Erythroblast (primary cell): ENCODE data around the gene LDLRAD4.

Experiments used
- DNase-seq, 2 experiments: peaks; one replicate each; lab custom pipeline; 2025; lab: John Stamatoyannopoulos, UW
- GATA1 ChIP-seq: IDR thresholded peaks from 2 replicates; pipeline ENCODE4 v1.6.1; 2011; ENCODE audit warnings: low read depth, mild to moderate bottlenecking, control low read depth, low read length, moderate library complexity
- POLR2A ChIP-seq: IDR thresholded peaks from 2 replicates; pipeline ENCODE4 v1.6.1; 2011; ENCODE audit warnings: mild to moderate bottlenecking, low read length

Gene LDLRAD4

DNA sequence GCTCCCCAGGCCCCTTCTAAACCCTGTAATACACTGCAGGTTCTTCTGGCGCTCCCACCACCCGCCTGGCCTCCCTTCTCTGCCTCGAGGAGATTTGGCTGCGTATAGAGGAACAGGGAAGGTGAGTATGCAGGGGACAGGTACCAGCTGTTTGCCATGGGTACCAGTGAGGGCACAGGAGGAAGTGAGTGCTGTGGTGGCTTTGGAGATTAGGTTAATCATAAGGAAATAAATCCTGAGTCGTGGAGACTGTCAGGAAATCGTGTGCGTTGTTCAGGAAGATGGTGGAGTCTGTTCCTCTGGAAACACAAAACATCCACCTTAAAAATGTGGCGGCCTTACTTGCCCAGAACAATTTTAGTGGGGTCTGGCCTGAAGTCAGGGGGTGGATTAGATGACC lies 277.4 kb downstream of the LDLRAD4 start:
- DNase-seq = no peak
- TF ChIP-seq POLR2A (no peak), GATA1 (no peak)

DNA sequence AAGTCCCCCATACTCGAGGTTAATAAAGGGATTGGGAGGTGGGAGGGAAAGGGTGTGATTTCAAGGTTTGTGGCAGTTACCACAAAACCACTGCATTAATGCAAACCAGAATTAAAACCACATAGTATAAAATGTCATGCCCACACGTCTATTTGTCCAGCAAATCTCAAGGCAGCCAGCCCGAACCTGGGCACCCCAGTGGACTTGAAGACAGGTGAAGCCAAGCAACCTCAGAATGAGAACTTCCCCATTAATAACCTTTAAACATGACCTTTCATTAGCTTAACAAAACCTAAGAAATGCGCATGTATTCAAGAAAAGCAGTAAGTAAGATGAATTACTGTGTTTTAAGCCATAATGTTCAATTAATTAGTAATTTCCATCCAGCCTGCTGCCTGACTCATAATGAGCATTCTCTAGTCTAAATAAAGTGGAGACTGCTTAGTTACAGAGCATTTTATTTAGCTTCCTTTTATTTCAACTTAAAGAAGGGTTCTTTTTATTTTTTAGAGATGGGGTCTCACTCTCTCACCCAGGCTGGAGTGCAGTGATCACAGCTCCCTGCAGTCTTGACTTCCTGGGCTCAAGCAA lies 278.2 kb downstream of the LDLRAD4 start:
- TF ChIP-seq POLR2A (no peak), GATA1 (no peak)
- no peak for DNase-seq

DNA sequence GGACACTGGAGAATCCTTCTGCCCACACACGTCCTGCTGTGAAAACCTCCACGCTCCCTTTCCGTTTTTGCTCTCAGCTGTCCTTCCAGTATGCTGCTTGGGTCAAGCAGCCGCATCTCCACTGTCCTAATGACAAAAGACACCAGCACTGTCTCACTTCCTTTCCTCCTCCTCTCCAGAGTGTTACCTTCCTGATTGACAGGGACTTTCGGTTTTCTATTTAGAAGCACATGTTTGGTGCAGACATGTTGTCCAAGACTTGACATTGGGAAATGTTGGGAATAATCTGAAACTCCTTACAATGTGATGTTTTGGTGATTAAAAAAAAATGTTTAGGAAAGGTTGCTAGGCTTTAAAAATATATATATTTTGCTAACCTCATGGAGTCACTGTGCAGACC lies 281.2 kb downstream of the LDLRAD4 start:
- TF ChIP-seq POLR2A (no peak), GATA1 (no peak)
- DNase-seq = no peak

DNA sequence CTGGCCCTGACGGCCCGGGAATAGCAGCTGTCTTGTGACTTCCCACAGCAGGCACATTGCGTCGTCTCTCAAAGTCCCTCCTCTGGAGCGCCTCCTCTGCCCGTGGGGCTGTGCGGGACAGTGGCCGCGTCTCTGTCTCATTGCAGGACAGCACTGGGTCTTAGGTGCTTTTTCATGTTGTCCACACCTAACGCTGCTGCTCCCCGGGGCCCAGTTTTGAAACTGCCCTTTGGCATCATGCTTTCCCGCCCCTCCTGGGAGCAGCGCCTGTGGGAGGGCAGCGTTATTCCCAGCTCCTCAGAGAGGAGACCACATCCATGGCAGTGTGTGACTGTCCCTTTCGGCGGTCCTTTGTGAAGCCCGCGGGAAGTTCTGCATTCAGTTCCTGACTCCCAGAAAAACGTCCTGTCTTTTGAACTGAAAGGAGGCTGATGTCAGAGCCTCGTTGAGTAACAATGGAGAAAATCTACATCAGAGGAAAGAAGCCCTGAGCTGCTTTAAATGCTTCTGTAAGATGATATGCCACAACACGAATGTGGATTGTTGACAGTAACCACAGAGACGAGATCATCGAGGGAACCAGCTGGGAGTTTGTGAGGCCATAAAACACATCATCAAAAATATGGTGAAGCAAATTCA lies 281.8 kb downstream of the LDLRAD4 start:
- no peak for DNase-seq
- TF ChIP-seq POLR2A = no peak
- TF ChIP-seq GATA1 = no peak

DNA sequence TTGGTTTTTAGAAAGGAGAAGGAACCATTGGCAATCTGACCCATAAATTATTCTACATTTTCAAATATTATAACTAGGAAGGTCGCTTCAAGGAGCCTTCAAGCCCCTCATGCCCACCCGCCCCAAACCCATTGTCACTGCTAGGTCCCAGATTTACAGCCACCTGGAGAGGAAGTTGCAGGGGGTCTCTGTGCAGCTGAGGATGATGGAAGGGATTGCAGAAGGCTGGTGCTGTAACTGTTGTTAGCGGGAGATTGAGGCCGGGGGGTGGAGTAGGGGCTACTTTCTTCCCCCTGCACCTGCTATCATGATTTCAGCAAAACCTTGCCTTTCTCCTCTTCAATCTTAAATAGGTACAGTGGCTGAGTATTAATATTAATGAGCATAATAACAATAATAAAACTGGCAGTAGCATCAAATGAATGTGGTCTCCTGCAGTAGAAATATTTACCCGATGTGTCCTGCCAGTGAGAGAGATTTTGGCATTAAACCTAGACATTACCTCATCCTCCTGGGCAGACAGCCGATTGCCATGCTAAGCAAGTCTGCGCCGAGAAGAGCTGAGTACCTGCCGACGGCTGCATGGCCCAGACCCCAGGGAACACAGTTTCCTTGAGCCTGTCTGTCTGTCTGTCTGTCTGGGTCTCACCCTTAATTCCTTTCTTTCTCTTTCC lies 282.4 kb downstream of the LDLRAD4 start:
- TF ChIP-seq GATA1 (no peak), POLR2A (no peak)

DNA sequence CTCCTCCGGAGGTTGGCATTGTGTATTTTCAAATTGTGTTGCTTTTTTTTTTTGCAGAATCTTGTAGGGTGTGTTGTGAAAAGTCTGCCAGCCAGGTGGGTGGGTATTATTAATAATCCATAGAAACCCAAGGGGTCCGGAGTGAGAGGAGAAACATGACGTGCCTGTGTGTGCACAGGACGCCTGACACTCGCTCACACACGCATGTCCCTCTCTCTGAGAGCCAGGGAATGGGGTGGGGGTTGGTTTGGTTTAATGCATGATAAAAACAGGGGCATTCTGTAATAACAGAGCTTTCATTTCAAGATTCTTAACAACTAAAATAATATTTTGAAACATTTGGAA lies 283.0 kb downstream of the LDLRAD4 start:
- DNase-seq = no peak
- TF ChIP-seq POLR2A (no peak), GATA1 (no peak)

More for the DNA sequence above, 282.4 kb downstream of the LDLRAD4 start:
- no peak for DNase-seq

DNA sequence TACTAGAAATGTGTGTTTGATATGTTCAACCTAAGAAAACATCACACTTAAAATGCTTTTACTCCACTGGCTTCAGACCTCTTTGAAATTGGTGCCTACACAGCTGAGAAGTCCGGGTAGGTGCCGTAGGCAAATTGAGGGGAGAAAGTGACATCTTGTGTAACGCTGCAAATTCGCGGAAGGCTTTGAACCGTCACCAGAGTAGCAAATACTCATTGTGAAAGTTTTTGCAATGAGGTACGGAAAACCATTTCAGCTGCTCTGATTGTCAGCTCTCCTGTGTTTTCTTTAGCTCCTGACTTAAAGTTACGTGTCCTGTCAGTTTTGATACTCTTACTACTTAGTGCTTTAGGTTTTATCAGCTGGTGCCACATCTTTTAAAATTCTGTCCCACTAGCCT lies 283.3 kb downstream of the LDLRAD4 start:
- no peak for TF ChIP-seq GATA1
- no peak for TF ChIP-seq POLR2A
- no peak for DNase-seq

DNA sequence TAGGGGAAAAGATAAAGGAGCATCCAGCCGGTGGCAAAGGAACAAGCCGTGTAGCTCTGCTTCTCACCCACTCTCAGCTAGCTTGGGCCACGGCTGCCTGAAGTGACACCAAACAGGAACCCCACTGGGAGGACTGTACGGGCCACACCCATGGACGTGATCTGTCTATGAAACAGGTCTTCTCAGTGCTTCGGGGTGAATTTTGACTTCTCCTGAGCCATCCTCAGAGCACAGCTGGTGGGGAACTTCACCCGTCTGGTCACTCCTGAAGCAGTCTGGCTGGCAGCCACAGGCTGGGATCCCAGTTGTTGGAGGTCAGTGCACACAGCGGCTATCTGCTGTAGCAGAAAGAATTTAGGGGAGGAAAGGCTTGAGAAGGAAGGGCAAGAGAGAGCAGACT lies 284.0 kb downstream of the LDLRAD4 start:
- TF ChIP-seq POLR2A = no peak
- no peak for TF ChIP-seq GATA1
- no peak for DNase-seq

DNA sequence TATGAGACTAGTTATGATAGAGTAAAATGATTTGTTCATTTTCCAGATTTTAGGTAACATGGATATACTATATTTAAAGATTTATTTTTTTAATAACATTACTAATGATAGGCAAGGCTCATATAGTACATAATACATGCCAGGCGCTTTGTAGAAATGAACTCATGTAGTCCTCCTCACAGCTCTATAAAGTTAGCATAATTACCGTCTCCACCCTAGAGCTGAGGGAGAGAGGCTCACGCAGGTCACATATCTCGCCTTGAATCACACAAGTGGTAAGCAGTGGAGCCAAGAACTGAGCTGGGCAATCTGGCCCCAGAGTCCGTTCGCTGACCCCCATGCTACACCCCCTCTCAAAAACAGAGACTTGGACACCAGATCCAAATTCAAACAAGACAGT lies 285.3 kb downstream of the LDLRAD4 start:
- DNase-seq = no peak
- TF ChIP-seq POLR2A (no peak), GATA1 (no peak)

DNA sequence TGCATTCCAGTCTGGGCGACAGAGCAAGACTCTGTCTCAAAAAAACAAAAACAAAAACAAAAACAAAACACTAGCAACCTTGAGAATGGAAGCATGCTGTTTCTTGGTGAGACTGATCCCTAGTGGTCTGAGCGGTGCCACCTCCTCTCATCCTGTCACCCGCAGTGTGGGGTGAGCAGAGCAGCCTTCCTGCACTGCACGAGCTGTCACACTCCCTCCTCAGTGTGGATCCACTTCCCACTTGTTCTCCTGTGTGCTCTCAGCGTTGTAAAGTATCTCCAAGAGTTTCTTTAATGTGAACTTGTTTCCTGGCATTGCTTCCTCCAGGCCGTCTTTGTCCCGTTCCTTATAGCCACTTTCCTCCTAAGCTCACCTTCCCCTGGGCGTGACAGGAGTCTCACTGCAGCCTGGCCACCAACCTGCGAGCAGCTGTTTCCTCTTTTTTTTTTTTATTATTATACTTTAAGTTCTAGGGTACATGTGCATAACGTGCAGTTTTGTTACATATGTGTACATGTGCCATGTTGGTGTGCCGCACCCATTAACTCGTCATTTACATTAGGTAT lies 287.3 kb downstream of the LDLRAD4 start:
- DNase-seq = no peak
- TF ChIP-seq POLR2A (no peak), GATA1 (no peak)

DNA sequence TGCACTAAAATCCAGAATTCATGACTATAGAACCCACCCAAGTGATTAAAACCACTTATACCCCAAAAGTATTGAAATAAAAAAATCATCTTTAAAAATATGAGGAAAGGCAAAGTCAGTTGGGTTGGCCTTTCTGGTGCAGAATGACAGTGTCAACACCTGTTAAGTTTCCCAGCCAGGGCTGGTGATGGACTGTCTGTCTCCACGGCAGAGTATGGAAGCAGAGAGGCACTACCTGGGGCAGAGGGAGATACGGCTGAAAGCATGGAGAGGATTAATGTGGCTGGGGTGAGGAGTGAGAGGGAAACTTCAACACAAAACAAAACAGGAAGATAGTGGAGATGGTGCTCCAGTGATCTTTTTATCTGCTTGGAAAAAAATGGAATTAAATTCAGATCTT lies 292.0 kb downstream of the LDLRAD4 start:
- TF ChIP-seq GATA1 = no peak
- TF ChIP-seq POLR2A = no peak
- no peak for DNase-seq

DNA sequence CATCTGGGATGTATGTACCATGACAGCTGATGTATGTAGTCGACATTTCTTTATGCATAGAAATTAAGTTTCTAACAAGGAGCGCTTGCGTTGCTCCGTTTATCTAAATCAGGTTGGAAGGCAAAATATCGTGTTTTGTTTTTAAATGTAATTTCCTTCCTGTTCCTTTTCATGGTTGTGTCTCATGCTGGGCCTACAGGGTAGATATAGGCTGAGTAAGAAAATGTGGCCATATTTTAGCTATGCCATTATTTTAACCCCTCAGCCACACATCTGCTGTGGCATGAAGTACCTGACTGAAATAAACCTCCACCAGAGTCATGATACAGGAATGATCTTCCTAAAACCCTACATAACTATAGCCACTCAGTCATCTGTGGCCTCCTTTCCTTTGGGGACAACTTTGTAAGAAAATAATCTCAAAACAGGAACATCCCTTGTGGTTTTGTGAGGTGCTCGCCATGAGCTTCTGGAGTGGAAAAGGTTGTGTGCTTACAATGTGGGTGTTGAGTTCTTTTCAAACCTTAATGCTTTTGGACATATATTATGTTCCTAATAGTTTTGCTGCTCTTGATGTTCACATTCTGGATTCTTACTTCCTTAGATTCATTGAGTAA lies 293.5 kb downstream of the LDLRAD4 start:
- TF ChIP-seq POLR2A (no peak), GATA1 (no peak)
- no peak for DNase-seq

DNA sequence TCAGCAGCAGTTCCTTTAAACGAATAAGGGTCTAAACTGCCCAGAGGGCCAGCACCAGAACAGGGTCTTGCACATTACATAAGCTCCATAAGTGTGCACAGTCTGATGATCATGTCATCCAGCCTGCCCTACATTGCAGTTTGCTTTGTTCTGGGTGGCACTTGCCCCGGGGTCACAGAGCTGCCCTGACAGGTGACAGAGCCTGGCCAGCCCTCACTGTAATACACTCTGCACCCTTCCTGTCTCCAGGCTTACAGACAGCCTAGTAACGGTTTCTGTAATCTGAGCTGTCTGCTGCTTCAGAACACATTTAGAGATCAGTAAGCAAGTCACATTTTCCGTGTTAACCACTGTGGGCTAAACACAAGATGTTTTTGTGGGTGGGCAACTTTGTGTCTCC lies 294.5 kb downstream of the LDLRAD4 start:
- no peak for DNase-seq
- TF ChIP-seq GATA1 (no peak), POLR2A (no peak)

DNA sequence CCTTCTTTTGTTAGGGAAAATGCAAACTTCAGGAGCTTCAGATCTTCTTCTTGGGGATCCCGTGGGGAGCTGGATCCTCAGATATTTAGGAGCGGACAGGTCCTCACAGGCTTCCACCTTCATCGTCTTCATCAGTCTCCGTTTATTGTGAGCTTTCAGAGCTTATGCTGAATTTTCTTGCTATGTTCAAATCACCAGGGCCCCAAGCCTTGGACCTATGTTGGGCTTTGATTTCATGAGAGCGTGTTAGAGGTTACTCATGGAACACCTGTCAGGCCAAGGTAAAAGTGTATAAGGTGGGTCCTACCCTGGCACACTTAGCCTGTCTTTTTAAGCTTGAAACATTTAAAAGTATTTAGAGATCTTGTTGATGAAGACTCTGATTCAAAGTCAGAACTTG lies 294.9 kb downstream of the LDLRAD4 start:
- DNase-seq = no peak

More for the DNA sequence above, 294.9 kb downstream of the LDLRAD4 start:
- TF ChIP-seq GATA1 (no peak), POLR2A (no peak)
